H9 (cell line): ENCODE results near the gene LPCAT3. TPM values are rescaled to one million over a fixed set of nuclear protein-coding genes. Genes with fewer than 3 reads are reported as not detected.

Source experiments
- DNase-seq: peaks from one replicate; pipeline ENCODE4 v3.0.0-alpha.2; 2017
- H2AFZ ChIP-seq: one replicate; pipeline ENCODE4 v1.6.1; 2013; ENCODE audit warnings: mild to moderate bottlenecking, low read length, control low read depth, moderate library complexity
- H2AK5ac ChIP-seq: 2 replicates; pipeline ENCODE4 v1.6.1; 2013; ENCODE audit warnings: low read length, control low read depth, mixed read lengths; ENCODE audit not compliant: insufficient read length
- H2BK120ac ChIP-seq: one replicate; pipeline ENCODE4 v1.6.1; 2013; ENCODE audit warnings: low read depth, mild to moderate bottlenecking, low read length, control low read depth, inconsistent platforms; ENCODE audit not compliant: poor library complexity, severe bottlenecking
- H2BK12ac ChIP-seq: 2 replicates; pipeline ENCODE4 v1.6.1; 2013; ENCODE audit warnings: low read length, control low read depth, mixed read lengths, low read depth; ENCODE audit not compliant: insufficient read length
- H2BK15ac ChIP-seq: 2 replicates; pipeline ENCODE4 v1.6.1; 2013; ENCODE audit warnings: low read depth, low read length, control low read depth
- H2BK20ac ChIP-seq: one replicate; pipeline ENCODE4 v1.6.1; 2013; ENCODE audit warnings: low read depth, mild to moderate bottlenecking, low read length, control low read depth, inconsistent platforms; ENCODE audit not compliant: poor library complexity, severe bottlenecking
- H2BK5ac ChIP-seq: 2 replicates; pipeline ENCODE4 v1.6.1; 2013; ENCODE audit warnings: low read length, control low read depth, mixed read lengths; ENCODE audit not compliant: insufficient read length
- H3K14ac ChIP-seq: 2 replicates; pipeline ENCODE4 v1.6.1; 2013; ENCODE audit warnings: low read length, control low read depth; ENCODE audit not compliant: insufficient read depth
- H3K18ac ChIP-seq: 2 replicates; pipeline ENCODE4 v1.6.1; 2013; ENCODE audit warnings: low read depth, mild to moderate bottlenecking, mixed read lengths, low read length, control low read depth; ENCODE audit not compliant: insufficient read length
- H3K23ac ChIP-seq: 2 replicates; pipeline ENCODE4 v1.6.1; 2013; ENCODE audit warnings: low read length, control low read depth, mixed read lengths, low read depth; ENCODE audit not compliant: insufficient read length
- H3K23me2 ChIP-seq: 2 replicates; pipeline ENCODE4 v1.6.1; 2013; ENCODE audit warnings: low read depth, mild to moderate bottlenecking, mixed read lengths, low read length, control low read depth; ENCODE audit not compliant: insufficient read length, poor library complexity, severe bottlenecking
- H3K27ac ChIP-seq: 2 replicates; pipeline ENCODE4 v1.5.1; 2013; ENCODE audit warnings: low read length, control low read depth, mixed read lengths, low read depth; ENCODE audit not compliant: insufficient read length
- H3K27me3 ChIP-seq: 2 replicates; pipeline ENCODE4 v1.6.1; 2013; ENCODE audit warnings: low read length, control low read depth, inconsistent platforms; ENCODE audit not compliant: insufficient read depth
- H3K4ac ChIP-seq: 2 replicates; pipeline ENCODE4 v1.6.1; 2013; ENCODE audit warnings: low read depth, mild to moderate bottlenecking, control low read depth, inconsistent platforms, low read length, moderate library complexity
- H3K4me1 ChIP-seq: 2 replicates; pipeline ENCODE4 v1.6.1; 2013; ENCODE audit warnings: low read length, control low read depth, inconsistent platforms; ENCODE audit not compliant: insufficient read depth
- H3K4me2 ChIP-seq: 2 replicates; pipeline ENCODE4 v1.6.1; 2013; ENCODE audit warnings: low read length, control low read depth, mixed read lengths; ENCODE audit not compliant: insufficient read length, insufficient read depth
- H3K56ac ChIP-seq: 2 replicates; pipeline ENCODE4 v1.6.1; 2013; ENCODE audit warnings: low read depth, mild to moderate bottlenecking, mixed read lengths, low read length, control low read depth; ENCODE audit not compliant: insufficient read length
- H3K79me1 ChIP-seq: 2 replicates; pipeline ENCODE4 v1.6.1; 2013; ENCODE audit warnings: low read depth, mild to moderate bottlenecking, moderate library complexity, low read length, control low read depth, inconsistent platforms; ENCODE audit not compliant: insufficient read depth, poor library complexity, severe bottlenecking
- H3K79me2 ChIP-seq: 2 replicates; pipeline ENCODE4 v1.6.1; 2013; ENCODE audit warnings: low read length, control low read depth, inconsistent platforms; ENCODE audit not compliant: insufficient read depth
- H3K9ac ChIP-seq: 2 replicates; pipeline ENCODE4 v1.6.1; 2013; ENCODE audit warnings: low read length, control low read depth, mixed read lengths; ENCODE audit not compliant: insufficient read length; ENCODE audit errors: extremely low read depth
- H3K9me3 ChIP-seq: one replicate; pipeline ENCODE4 v1.6.1; 2013; ENCODE audit warnings: low read depth, low read length, inconsistent platforms; ENCODE audit not compliant: control insufficient read depth
- H3T11ph ChIP-seq: one replicate; pipeline ENCODE4 v1.6.1; 2013; ENCODE audit warnings: mild to moderate bottlenecking, low read length, control low read depth, inconsistent platforms
- H4K20me1 ChIP-seq: one replicate; pipeline ENCODE4 v1.6.1; 2013; ENCODE audit not compliant: control insufficient read depth, insufficient read length, insufficient read depth
- H4K5ac ChIP-seq: 2 replicates; pipeline ENCODE4 v1.6.1; 2013; ENCODE audit warnings: low read depth, mild to moderate bottlenecking, mixed read lengths, low read length, control low read depth; ENCODE audit not compliant: insufficient read length
- H4K8ac ChIP-seq: replicated peaks from 2 replicates; pipeline ENCODE4 v1.6.1; 2013; ENCODE audit warnings: low read length, control low read depth, mixed read lengths, low read depth; ENCODE audit not compliant: insufficient read length
- H4K91ac ChIP-seq: 2 replicates; pipeline ENCODE4 v1.6.1; 2013; ENCODE audit warnings: low read depth, mild to moderate bottlenecking, moderate library complexity, mixed read lengths, low read length, control low read depth; ENCODE audit not compliant: insufficient read length
- H3K27ac Mint-ChIP-seq, 3 experiments: 2 replicates in 2 of 3; 3 replicates in 1 of 3; pipeline ENCODE4 v1.8.0; 2020 to 2021; ENCODE audit warnings: mixed read lengths in 3 of 3, mild to moderate bottlenecking in 1 of 3, moderate library complexity in 1 of 3
- H3K27me3 Mint-ChIP-seq: 2 replicates; pipeline ENCODE4 v1.8.0; 2021; ENCODE audit warnings: low read depth, mild to moderate bottlenecking, moderate library complexity, mixed read lengths
- H3K36me3 Mint-ChIP-seq, 3 experiments: 2 replicates in 2 of 3; 3 replicates in 1 of 3; pipeline ENCODE4 v1.8.0; 2020 to 2021; ENCODE audit warnings: low read depth in 3 of 3, mixed read lengths in 3 of 3; ENCODE audit not compliant: insufficient read depth in 1 of 3
- H3K4me1 Mint-ChIP-seq, 2 experiments: 2 replicates each; pipeline ENCODE4 v1.8.0; 2020; ENCODE audit warnings: mixed read lengths in 2 of 2
- H3K4me3 Mint-ChIP-seq, 2 experiments: 2 replicates in 1 of 2; 3 replicates in 1 of 2; pipeline ENCODE4 v1.8.0; 2020 to 2021; ENCODE audit warnings: mild to moderate bottlenecking in 2 of 2, mixed read lengths in 2 of 2, moderate library complexity in 1 of 2
- H3K9me3 Mint-ChIP-seq, 2 experiments: 2 replicates in 1 of 2; 3 replicates in 1 of 2; pipeline ENCODE4 v1.8.0; 2020; ENCODE audit warnings: mild to moderate bottlenecking in 2 of 2, mixed read lengths in 2 of 2, moderate library complexity in 1 of 2
- WGBS: extraction: QIAGEN DNeasy Blood & Tissue Kit; methylation state at CpG from one replicate; pipeline ENCODE4 v1.1.7; 2013; ENCODE audit warnings: missing lambda C conversion rate, low lambda C conversion rate, mixed read lengths; ENCODE audit not compliant: insufficient read length; ENCODE audit errors: extremely low coverage; 5-methylcytosine and 5-hydroxymethylcytosine counted together
- total RNA-seq: library from RNA; stranded (reverse); gene quantifications from 2 replicates; pipeline ENCODE4 v1.2.1, GENCODE V29; 2021
- TF ChIP-seq, protein P1 (sequence below): fragments of 200-600 bp; sonication (generic); conservative IDR thresholded peaks from 3 replicates; pipeline ENCODE4 v1.8.0; 2021; ENCODE audit warnings: antibody characterized with exemption, mild to moderate bottlenecking

Gene LPCAT3
- total RNA-seq, 1 experiment from 2014 or later: 47.7 TPM

DNA sequence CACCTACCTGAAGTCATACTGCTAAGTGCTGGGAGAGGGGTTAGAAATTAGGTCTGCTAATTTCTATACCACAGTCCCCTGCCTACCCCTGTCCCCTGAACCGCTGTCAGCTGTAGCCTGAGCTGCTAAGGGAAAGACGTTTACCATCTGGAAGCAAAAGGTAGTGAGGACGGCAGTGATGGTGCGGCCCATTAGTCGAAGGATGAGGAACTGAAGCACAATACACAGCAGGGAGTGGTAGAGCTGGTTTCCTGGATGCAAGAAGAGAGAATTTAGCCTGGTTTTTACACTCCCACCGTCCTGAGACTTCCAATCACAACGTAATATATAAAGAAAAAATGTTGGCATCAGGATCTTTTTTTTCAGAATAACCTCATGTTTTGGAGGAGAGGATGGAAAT lies 35.7 kb downstream of the LPCAT3 start:
- peaks cover 3 to 10% of the 10 kb centered on the region in 2 experiments for H3K4me1 Mint-ChIP-seq
- Histone ChIP-seq H4K91ac (no peak overlapping the region), H3K27me3 (no peaks in the 10 kb centered on the region), H2BK20ac (no peak overlapping the region), H4K8ac (no peak overlapping the region), H2BK5ac (no peak overlapping the region), H2AK5ac (no peak overlapping the region), H3K79me2 (no peaks in the 10 kb centered on the region), H4K20me1 (no peaks in the 10 kb centered on the region), H3K9ac (no peak overlapping the region), H3K23me2 (no peaks in the 10 kb centered on the region), H3K56ac (no peak overlapping the region), H3K4ac (no peak overlapping the region), H2AFZ (no peak overlapping the region), H2BK12ac (no peak overlapping the region), H2BK15ac (no peak overlapping the region), H3K4me2 (no peak overlapping the region), H3K23ac (no peak overlapping the region), H3K18ac (no peak overlapping the region), H3K14ac (no peak overlapping the region), H3K79me1 (no peaks in the 10 kb centered on the region), H3T11ph (no peak overlapping the region), H2BK120ac (no peak overlapping the region), H3K4me1 (no peaks in the 10 kb centered on the region; the same call in 1 of the 2 replicates), H3K9me3 (no peaks in the 10 kb centered on the region), H4K5ac (no peak overlapping the region), H3K27ac (no peak overlapping the region)
- no peak overlapping the region; a peak in 1 of 5 replicates for H3K4me3 Mint-ChIP-seq
- no peak for DNase-seq
- H3K9me3 Mint-ChIP-seq: no peaks in the 10 kb centered on the region
- H3K36me3 Mint-ChIP-seq: peaks cover 6 to 50% (median 45%) of the 10 kb centered on the region in 3 experiments; a peak in 6 of 7 replicates
- WGBS: no CpG with 5 or more reads among the region's 7 CpGs
- H3K27ac Mint-ChIP-seq: peak overlapping the region in 2 of 3 experiments; percentile 1 to 46; a peak in 2 of 7 replicates
- TF ChIP-seq, protein P1, sequence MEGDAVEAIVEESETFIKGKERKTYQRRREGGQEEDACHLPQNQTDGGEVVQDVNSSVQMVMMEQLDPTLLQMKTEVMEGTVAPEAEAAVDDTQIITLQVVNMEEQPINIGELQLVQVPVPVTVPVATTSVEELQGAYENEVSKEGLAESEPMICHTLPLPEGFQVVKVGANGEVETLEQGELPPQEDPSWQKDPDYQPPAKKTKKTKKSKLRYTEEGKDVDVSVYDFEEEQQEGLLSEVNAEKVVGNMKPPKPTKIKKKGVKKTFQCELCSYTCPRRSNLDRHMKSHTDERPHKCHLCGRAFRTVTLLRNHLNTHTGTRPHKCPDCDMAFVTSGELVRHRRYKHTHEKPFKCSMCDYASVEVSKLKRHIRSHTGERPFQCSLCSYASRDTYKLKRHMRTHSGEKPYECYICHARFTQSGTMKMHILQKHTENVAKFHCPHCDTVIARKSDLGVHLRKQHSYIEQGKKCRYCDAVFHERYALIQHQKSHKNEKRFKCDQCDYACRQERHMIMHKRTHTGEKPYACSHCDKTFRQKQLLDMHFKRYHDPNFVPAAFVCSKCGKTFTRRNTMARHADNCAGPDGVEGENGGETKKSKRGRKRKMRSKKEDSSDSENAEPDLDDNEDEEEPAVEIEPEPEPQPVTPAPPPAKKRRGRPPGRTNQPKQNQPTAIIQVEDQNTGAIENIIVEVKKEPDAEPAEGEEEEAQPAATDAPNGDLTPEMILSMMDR: no peak
- no peaks in the 10 kb centered on the region; the same call in 1 of the 2 replicates for H3K27me3 Mint-ChIP-seq
